Measurements from ENCODE around the gene SCAMP2. TPM values are rescaled to one million over a fixed set of nuclear protein-coding genes. Genes with fewer than 3 reads are reported as not detected.

The SCAMP2 gene
- polyA plus RNA-seq, 3 donors = 124 to 158 (median 124) TPM

GRCh38 chr15:74844319-74845207 lies 28.6 kb downstream of the SCAMP2 start:
- Mint-ChIP-seq H3K9me3 (no peaks in the 10 kb centered on the region), H3K36me3 (peaks cover 43 to 63% of the 10 kb centered on the region in 2 donors), H3K27ac (peak overlapping the region in 5 of 7 donors; percentile 22 to 68 (median 57)), H3K4me3 (no peak overlapping the region), H3K27me3 (ENCODE audit: low read depth in 3 of 3) (peaks cover 0 to 3% (median 0%) of the 10 kb centered on the region in 3 donors), H3K4me1 (peaks cover 37% of the 10 kb centered on the region)
- no peak for TF ChIP-seq CTCF (IDR thresholded peaks at IDR 0.05)
- DNase-seq = no peak
- no peak overlapping the region for H3K9ac ChIP-seq (ENCODE audit: insufficient read depth, low read length, poor library complexity, severe bottlenecking)
- H3K79me2 ChIP-seq (ENCODE audit: insufficient read depth, low read length) = peaks cover 2% of the 10 kb centered on the region
- no peaks in the 10 kb centered on the region for H3K27me3 ChIP-seq (ENCODE audit: control insufficient read depth in 2 of 2, insufficient read depth in 2 of 2, low read length in 2 of 2)
- H3K36me3 ChIP-seq (replicated peaks in 1 of 2; ENCODE audit: control insufficient read depth in 1 of 2, insufficient read depth in 2 of 2, low read length in 2 of 2) = peaks cover 51 to 54% of the 10 kb centered on the region in 2 donors
- intact Hi-C loops (cut with micrococcal nuclease) = loop anchor here (10.0 kb wide), 1 partner anchor 60 kb away; the partner anchor contains the start of gene FAM219B (in 2 of the 2)
- H3K4me1 ChIP-seq (ENCODE audit: control insufficient read depth in 1 of 2, insufficient read depth in 2 of 2, low read length in 2 of 2) = peaks cover 16 to 22% of the 10 kb centered on the region in 2 donors
- H3K4me3 ChIP-seq (replicated peaks in 1 of 3; ENCODE audit: low read depth in 2 of 3, low read length in 3 of 3) = no peak overlapping the region
- H2AFZ ChIP-seq (ENCODE audit: insufficient read depth, low read depth, low read length, poor library complexity, severe bottlenecking) = no peak overlapping the region
- no peaks in the 10 kb centered on the region for H3K9me3 ChIP-seq (replicated peaks in 1 of 2; ENCODE audit: control insufficient read depth in 1 of 2, insufficient read depth in 1 of 2, low read length in 2 of 2)
- 76% methylated on average over 6 of the region's 12 CpGs for WGBS (ENCODE audit: insufficient coverage)
- H3K27ac ChIP-seq (ENCODE audit: low read depth in 1 of 2, low read length in 2 of 2) = no peak overlapping the region
- H4K20me1 ChIP-seq (ENCODE audit: insufficient read depth, low read length) = peaks cover 44% of the 10 kb centered on the region
- no peak overlapping the region for H3K4me2 ChIP-seq (replicated peaks; ENCODE audit: extremely low read depth, low read length, poor library complexity, severe bottlenecking)

GRCh38 chr15:74843891-74844299 lies 29.3 kb downstream of the SCAMP2 start:
- no peak overlapping the region for H2AFZ ChIP-seq (ENCODE audit: insufficient read depth, low read depth, low read length, poor library complexity, severe bottlenecking)
- peaks cover 39% of the 10 kb centered on the region for H4K20me1 ChIP-seq (ENCODE audit: insufficient read depth, low read length)
- peaks cover 16 to 22% of the 10 kb centered on the region in 2 donors for H3K4me1 ChIP-seq (ENCODE audit: control insufficient read depth in 1 of 2, insufficient read depth in 2 of 2, low read length in 2 of 2)
- Mint-ChIP-seq H3K4me3 (no peak overlapping the region), H3K27ac (peak overlapping the region in 2 of 7 donors; percentile 58 to 83), H3K27me3 (ENCODE audit: low read depth in 3 of 3) (peaks cover 0 to 3% (median 0%) of the 10 kb centered on the region in 3 donors), H3K4me1 (peaks cover 37% of the 10 kb centered on the region), H3K36me3 (peaks cover 44 to 62% of the 10 kb centered on the region in 2 donors), H3K9me3 (no peaks in the 10 kb centered on the region)
- peak overlapping the region in 1 of 3 experiments; percentile 95 for H3K4me3 ChIP-seq (replicated peaks in 1 of 3; ENCODE audit: low read depth in 2 of 3, low read length in 3 of 3)
- no peak for DNase-seq
- H3K9ac ChIP-seq (ENCODE audit: insufficient read depth, low read length, poor library complexity, severe bottlenecking) = peak overlapping the region; percentile 78
- H3K4me2 ChIP-seq (replicated peaks; ENCODE audit: extremely low read depth, low read length, poor library complexity, severe bottlenecking) = peak overlapping the region; percentile 97
- no peaks in the 10 kb centered on the region for H3K27me3 ChIP-seq (ENCODE audit: control insufficient read depth in 2 of 2, insufficient read depth in 2 of 2, low read length in 2 of 2)
- peaks cover 2% of the 10 kb centered on the region for H3K79me2 ChIP-seq (ENCODE audit: insufficient read depth, low read length)
- intact Hi-C loops (cut with micrococcal nuclease) = loop anchor here (10.0 kb wide), 1 partner anchor 61 kb away; the partner anchor contains the start of gene FAM219B (in 2 of the 2)
- peaks cover 47 to 52% of the 10 kb centered on the region in 2 donors for H3K36me3 ChIP-seq (replicated peaks in 1 of 2; ENCODE audit: control insufficient read depth in 1 of 2, insufficient read depth in 2 of 2, low read length in 2 of 2)
- no peaks in the 10 kb centered on the region for H3K9me3 ChIP-seq (replicated peaks in 1 of 2; ENCODE audit: control insufficient read depth in 1 of 2, insufficient read depth in 1 of 2, low read length in 2 of 2)
- no peak for TF ChIP-seq CTCF (IDR thresholded peaks at IDR 0.05)
- WGBS (ENCODE audit: insufficient coverage) = 30% methylated on average over 2 of the region's 12 CpGs
- peak overlapping the region in 1 of 2 donors; percentile 44 for H3K27ac ChIP-seq (ENCODE audit: low read depth in 1 of 2, low read length in 2 of 2)

Data from CD14-positive monocyte (primary cell).